B cell (primary cell): Measurements from ENCODE around the gene SPATA32.

Experiments
- CTCF ChIP-seq: fragments of 200-600 bp; IDR thresholded peaks from one replicate; pipeline ENCODE4 v1.8.0; 2022; ENCODE audit warnings: antibody characterized with exemption, mild to moderate bottlenecking
- EZH2 ChIP-seq: IDR thresholded peaks from 2 replicates; pipeline ENCODE4 v1.6.1; 2012; ENCODE audit warnings: borderline replicate concordance, low read depth, mild to moderate bottlenecking, moderate library complexity, low read length; ENCODE audit not compliant: insufficient read depth, poor library complexity, severe bottlenecking

- no peak for TF ChIP-seq CTCF
- TF ChIP-seq EZH2, result no peak
Observed at GRCh38 chr17:45300060-45300751, 38.3 kb upstream of the SPATA32 start.
